T47D (cell line): ENCODE data around the gene LRGUK.
"Not testable (repeated sequence)": the region's sequence is repeated elsewhere in the genome, so short reads cannot be mapped to it uniquely, and the experiment has no call there.

ENCODE experiments used
- DNase-seq, 2 experiments: peaks; one replicate each; pipeline versions ENCODE4 v3.0.0 to v3.0.0-alpha.2; 2011 to 2012; ENCODE audit warnings: low read depth in 1 of 2, low spot score in 1 of 2
- JUND ChIP-seq: IDR thresholded peaks from 2 replicates; pipeline ENCODE4 v1.6.1; 2012; ENCODE audit warnings: low read depth
- in situ Hi-C: cut with HindIII; loops from 2 replicates; pipeline ENCODE4 v1.10.0; 2016; ENCODE audit warnings: low sequenced_read_pairs, low pct_unique_long_range_greater_than_20kb

The LRGUK gene

DNA sequence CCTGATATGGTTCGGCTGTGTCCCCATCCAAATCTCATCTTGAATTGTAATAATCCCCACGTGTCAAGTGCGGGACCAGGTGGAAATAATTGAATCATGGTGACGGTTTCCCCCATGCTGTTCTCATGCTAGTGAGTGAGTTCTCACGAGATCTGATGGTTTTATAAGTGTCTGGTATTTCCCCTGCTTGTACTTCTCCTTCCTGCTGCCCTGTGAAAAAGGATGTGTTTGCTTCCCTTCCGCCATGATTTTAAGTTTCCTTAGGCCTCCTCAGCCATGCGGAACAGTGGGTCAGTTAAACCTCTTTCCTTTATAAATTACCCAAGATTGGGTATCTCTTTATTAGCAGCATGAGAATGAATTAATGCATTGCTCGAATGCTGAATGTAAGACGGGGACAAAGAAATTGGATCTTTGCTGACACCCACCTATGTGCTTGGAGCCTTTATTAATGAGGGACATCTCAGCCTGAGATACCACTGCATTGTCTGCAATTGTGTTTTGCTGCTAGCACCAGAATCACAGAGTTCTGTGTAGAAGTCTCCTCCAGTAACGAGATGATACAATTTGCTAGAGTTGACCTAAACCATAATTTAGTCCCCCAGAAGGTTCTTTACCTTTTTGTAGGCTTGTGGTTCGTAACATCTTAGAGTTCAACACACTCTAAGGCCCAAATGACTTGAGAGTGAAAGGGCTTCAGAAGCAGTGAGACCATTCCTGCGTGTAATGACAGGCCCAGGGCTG, 160.9 kb downstream of the LRGUK start:
- DNase-seq: no peak
- TF ChIP-seq JUND: no peak
- in situ Hi-C loops: no loop called here

DNA sequence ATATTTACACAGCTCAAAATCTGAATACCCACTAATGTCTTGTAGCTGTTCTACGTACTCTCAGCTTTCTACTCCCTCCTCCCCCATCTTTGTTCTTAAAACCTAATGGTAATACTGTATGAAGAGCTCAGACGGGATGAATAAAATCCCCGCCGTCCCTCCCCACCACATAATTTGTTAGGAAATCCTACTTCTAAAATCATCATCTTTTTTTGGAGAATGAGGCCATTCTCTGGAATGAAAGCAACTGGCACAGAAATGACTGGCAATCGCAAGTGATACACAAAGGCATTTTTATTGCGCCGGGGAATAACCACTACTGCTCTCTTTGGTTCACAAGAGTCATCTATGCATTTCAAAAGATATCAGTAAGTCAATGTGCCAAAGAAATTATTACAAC, 162.3 kb downstream of the LRGUK start:
- in situ Hi-C loops: no loop called here
- no peak for TF ChIP-seq JUND
- DNase-seq: no peak

DNA sequence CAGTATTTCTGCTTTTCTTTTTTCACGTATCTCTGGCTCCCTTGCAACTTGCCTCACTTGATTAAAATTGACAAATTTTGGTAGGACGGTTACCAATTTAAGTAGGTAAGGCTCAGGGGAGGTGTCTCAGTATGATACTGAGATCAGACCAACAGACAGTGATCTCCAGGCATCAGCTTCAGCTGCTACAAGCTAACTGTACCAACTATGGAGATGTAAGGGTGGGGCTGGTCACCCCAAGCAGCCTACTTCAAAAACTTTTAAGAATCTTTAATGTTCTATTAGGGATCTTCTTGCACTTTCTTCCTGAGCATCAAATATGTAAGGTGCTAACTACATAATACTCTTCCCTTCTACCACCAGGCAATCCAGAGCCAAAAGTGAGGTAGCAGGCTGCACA, 162.7 kb downstream of the LRGUK start:
- in situ Hi-C loops: no loop called here
- TF ChIP-seq JUND: no peak
- DNase-seq: no peak

DNA sequence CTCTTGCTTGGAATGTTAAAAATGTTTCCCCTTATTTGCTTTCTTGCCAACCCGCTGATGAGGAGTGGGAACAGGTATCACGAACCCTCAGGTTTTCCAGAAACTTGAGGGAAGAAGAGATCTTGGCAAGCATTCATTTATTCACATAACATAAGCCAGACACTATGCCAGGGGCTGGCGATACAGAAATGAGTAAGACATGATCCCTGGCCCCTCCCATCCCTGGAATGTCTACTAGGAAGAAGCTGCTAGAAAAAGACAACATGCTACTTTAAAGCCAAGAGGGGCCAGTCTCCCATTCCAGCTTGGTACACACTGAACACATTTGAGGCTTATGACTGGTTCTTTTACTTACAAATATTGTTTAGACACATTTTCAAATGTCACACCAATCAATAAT, 163.1 kb downstream of the LRGUK start:
- DNase-seq: no peak
- no peak for TF ChIP-seq JUND
- in situ Hi-C loops: no loop called here

- no peak for TF ChIP-seq JUND
- DNase-seq: no peak
- in situ Hi-C loops: no loop called here
Measured at GRCh38 chr7:134293002-134293740, 166.0 kb downstream of the LRGUK start.

DNA sequence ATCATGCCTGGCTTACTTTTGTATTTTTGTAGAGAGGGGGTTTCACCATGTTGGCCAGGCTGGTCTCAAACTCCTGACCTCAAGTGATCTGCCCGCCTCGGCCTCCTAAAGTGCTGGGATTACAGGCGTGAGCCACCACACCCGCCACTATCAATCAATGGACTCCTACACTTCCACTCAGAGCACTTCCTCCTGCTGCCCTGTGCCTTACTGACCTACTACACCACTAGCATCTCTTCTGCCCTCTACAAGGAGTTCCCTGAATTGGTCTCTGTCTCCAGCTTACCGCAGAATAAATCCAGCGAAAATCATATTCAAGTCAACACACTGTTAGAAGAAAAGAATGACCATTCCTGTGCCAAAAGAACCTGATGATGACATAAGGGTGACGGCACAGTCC, 168.8 kb downstream of the LRGUK start:
- in situ Hi-C loops, DNase-seq: not testable (repeated sequence)

- in situ Hi-C loops: no loop called here
- DNase-seq: no peak
- no peak for TF ChIP-seq JUND
Measured at GRCh38 chr7:134297489-134297888, 170.3 kb downstream of the LRGUK start.

GRCh38 chr7:134298902-134299683, 172.0 kb downstream of the LRGUK start:
- no peak for DNase-seq
- in situ Hi-C loops: no loop called here
- TF ChIP-seq JUND: no peak

DNA sequence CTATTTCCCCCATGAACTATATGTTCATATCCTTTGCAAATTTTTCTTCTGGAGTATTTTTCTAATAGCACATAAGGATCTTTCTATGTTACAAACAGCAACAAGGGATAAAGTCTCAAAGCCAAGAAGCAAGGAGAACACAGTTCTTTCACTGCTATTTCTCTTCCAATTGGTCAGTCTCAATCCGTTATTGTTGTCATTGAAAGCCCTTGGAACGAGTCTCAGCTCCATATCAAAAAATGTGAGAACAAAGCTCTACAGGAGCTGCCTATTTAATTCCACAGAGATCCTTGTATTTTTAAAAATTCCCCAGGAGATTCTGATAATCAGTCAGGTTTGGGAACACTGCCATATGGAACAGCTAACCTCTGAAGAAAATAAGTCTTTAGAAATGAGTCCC, 173.8 kb downstream of the LRGUK start:
- in situ Hi-C loops: no loop called here
- no peak for TF ChIP-seq JUND
- DNase-seq: no peak

GRCh38 chr7:134301592-134301991, 174.5 kb downstream of the LRGUK start:
- no peak for DNase-seq
- TF ChIP-seq JUND: no peak

GRCh38 chr7:134302120-134302519, 175.0 kb downstream of the LRGUK start:
- DNase-seq: no peak
- no peak for TF ChIP-seq JUND
- in situ Hi-C loops: no loop called here

More at GRCh38 chr7:134301592-134301991, 174.5 kb downstream of the LRGUK start:
- in situ Hi-C loops: no loop called here

DNA sequence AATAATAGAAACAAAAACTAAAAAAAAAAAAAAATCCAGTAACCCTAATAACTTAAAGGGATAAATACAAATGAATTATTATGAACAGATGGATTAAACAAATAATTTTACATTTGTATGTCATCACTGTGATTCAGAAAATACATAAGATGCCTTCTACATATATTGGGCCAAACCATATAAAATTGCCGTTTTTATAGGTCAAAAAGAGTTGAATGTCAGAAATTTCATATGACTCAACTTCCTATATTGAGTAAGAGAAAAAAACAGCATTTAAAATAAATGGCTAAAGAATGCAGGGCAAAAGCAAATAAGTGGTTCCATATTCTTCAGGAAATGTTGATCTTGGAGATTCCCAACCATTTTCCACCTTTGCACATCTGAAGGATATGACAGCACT, 180.2 kb downstream of the LRGUK start:
- no peak for TF ChIP-seq JUND
- in situ Hi-C loops: no loop called here

GRCh38 chr7:134308548-134308947, 181.4 kb downstream of the LRGUK start:
- in situ Hi-C loops: no loop called here
- DNase-seq: no peak
- TF ChIP-seq JUND: no peak

More for the DNA sequence above, 180.2 kb downstream of the LRGUK start:
- DNase-seq: no peak
